Activated naive CD8-positive, alpha-beta T cell treated with anti-CD3 and anti-CD28 coated beads, Interleukin-2, amount 10 ng/mL, durations not matched to agents 7 days and 5 days (primary cell): ENCODE measurements around the gene KRTAP10-11. TPM values are rescaled to one million over a fixed set of nuclear protein-coding genes. Genes with fewer than 3 reads are reported as not detected.
"Not testable (repeated sequence)": the region's sequence is repeated elsewhere in the genome, so short reads cannot be mapped to it uniquely, and the experiment has no call there.

Experiments
- ATAC-seq: fragments of 150-1000 bp; cut with Tn5 transposase; one replicate; pipeline ENCODE4 v1.10.0; 2021; ENCODE audit warnings: low read depth, moderate library complexity
- POLR2A ChIA-PET: fragments of 350-600 bp; sonication (Branson Sonifier 250); formaldehyde crosslinking; loops from one replicate; lab custom pipeline; 2021; ENCODE audit warnings: antibody characterized with exemption; lab: Charles Lee
- DNase-seq: peaks from one replicate; pipeline ENCODE4 v3.0.0; 2021
- H3K27ac Mint-ChIP-seq: one replicate; pipeline ENCODE4 v1.8.0; 2022; ENCODE audit warnings: mild to moderate bottlenecking, mixed read lengths
- H3K27me3 Mint-ChIP-seq: one replicate; pipeline ENCODE4 v1.8.0; 2022; ENCODE audit warnings: mild to moderate bottlenecking, moderate library complexity, mixed read lengths
- H3K36me3 Mint-ChIP-seq: one replicate; pipeline ENCODE4 v1.8.0; 2021; ENCODE audit warnings: mild to moderate bottlenecking, mixed read lengths
- H3K4me1 Mint-ChIP-seq: one replicate; pipeline ENCODE4 v1.8.0; 2021; ENCODE audit warnings: mixed read lengths
- H3K4me3 Mint-ChIP-seq: one replicate; pipeline ENCODE4 v1.8.0; 2022; ENCODE audit warnings: mild to moderate bottlenecking, moderate library complexity, mixed read lengths
- H3K9me3 Mint-ChIP-seq: one replicate; pipeline ENCODE4 v1.8.0; 2021; ENCODE audit warnings: mixed read lengths
- total RNA-seq, 2 experiments: library from RNA; stranded (reverse); gene quantifications; one replicate each; pipeline ENCODE4 v1.2.3, GENCODE V29; 2021

Gene KRTAP10-11
- total RNA-seq, 2 experiments from 2014 or later, result not detected

DNA sequence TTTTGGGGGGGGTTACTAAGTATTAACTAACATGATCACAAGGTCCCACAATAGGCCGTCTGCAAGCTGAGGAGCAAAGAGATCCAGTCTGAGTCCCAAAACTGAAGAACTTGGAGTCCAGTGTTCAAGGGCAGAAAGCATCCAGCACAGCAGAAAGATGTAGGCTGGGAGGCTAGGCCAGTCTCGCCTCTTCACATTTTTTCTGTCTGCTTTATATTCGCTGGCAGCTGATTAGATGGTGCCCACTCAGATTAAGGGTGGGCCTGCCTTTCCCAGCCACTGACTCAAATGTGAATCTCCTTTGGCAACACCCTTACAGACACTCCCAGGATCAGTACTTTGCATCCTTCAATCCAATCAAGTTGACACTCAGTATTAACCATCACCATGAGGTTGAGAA is 43.5 kb downstream of the KRTAP10-11 start:
- H3K4me1 Mint-ChIP-seq, H3K4me3 Mint-ChIP-seq, H3K27ac Mint-ChIP-seq, ATAC-seq, POLR2A ChIA-PET, DNase-seq, H3K9me3 Mint-ChIP-seq, H3K36me3 Mint-ChIP-seq, H3K27me3 Mint-ChIP-seq: not testable (repeated sequence)

- ATAC-seq (no peak), DNase-seq (no peak)
- no peak overlapping the region for H3K4me3 Mint-ChIP-seq
- H3K9me3 Mint-ChIP-seq, result peaks cover 5% of the 10 kb centered on the region
- no peak overlapping the region for H3K27ac Mint-ChIP-seq
- H3K36me3 Mint-ChIP-seq, result no peaks in the 10 kb centered on the region
- peaks cover 10% of the 10 kb centered on the region for H3K27me3 Mint-ChIP-seq
- no peaks in the 10 kb centered on the region for H3K4me1 Mint-ChIP-seq
- POLR2A ChIA-PET, result no interaction called here
These were observed 45.5 kb downstream of the KRTAP10-11 start for GRCh38 chr21:44691686-44692085.

GRCh38 chr21:44692798-44693512 is 46.7 kb downstream of the KRTAP10-11 start:
- H3K9me3 Mint-ChIP-seq, result peaks cover 5% of the 10 kb centered on the region
- no peak overlapping the region for H3K27ac Mint-ChIP-seq
- DNase-seq, result no peak
- H3K36me3 Mint-ChIP-seq, result no peaks in the 10 kb centered on the region
- H3K4me1 Mint-ChIP-seq, result no peaks in the 10 kb centered on the region
- POLR2A ChIA-PET, result no interaction called here
- ATAC-seq, result no peak
- peaks cover 22% of the 10 kb centered on the region for H3K27me3 Mint-ChIP-seq
- no peak overlapping the region for H3K4me3 Mint-ChIP-seq

DNA sequence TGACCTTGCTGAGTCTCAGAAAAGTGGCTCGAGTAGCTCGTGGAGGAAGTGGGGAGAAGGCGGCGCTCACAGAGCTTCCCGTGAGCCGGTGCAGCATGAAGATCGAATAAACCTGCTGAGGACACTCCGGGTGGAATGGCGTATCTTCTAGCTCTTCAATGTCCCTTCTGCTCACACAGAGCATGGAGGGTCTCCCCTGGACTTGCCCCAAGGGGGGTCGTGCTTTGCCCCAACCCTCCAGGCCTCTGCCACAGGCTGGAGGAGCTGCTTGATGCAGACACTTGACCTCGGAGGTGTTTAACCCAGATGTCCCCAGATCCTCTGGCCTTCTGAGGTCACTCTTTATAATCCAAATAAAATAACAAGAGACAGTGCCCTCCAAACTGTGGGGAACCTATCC is 48.6 kb downstream of the KRTAP10-11 start:
- no peak overlapping the region for H3K4me3 Mint-ChIP-seq
- DNase-seq (no peak), ATAC-seq (no peak)
- no peak overlapping the region for H3K27ac Mint-ChIP-seq
- peaks cover 5% of the 10 kb centered on the region for H3K9me3 Mint-ChIP-seq
- no peaks in the 10 kb centered on the region for H3K36me3 Mint-ChIP-seq
- H3K27me3 Mint-ChIP-seq, result peaks cover 34% of the 10 kb centered on the region
- H3K4me1 Mint-ChIP-seq, result no peaks in the 10 kb centered on the region
- POLR2A ChIA-PET, result no interaction called here

- peaks cover 37% of the 10 kb centered on the region for H3K27me3 Mint-ChIP-seq
- no peak overlapping the region for H3K4me3 Mint-ChIP-seq
- H3K27ac Mint-ChIP-seq, result no peak overlapping the region
- POLR2A ChIA-PET, result no interaction called here
- no peaks in the 10 kb centered on the region for H3K36me3 Mint-ChIP-seq
- DNase-seq (no peak), ATAC-seq (no peak)
- H3K4me1 Mint-ChIP-seq, result no peaks in the 10 kb centered on the region
- H3K9me3 Mint-ChIP-seq, result peaks cover 5% of the 10 kb centered on the region
These were observed 49.0 kb downstream of the KRTAP10-11 start for GRCh38 chr21:44695184-44695583.

- peaks cover 37% of the 10 kb centered on the region for H3K27me3 Mint-ChIP-seq
- DNase-seq (no peak), ATAC-seq (no peak)
- POLR2A ChIA-PET, result no interaction called here
- H3K36me3 Mint-ChIP-seq, result no peaks in the 10 kb centered on the region
- H3K4me3 Mint-ChIP-seq, result no peak overlapping the region
- no peak overlapping the region for H3K27ac Mint-ChIP-seq
- no peaks in the 10 kb centered on the region for H3K4me1 Mint-ChIP-seq
- H3K9me3 Mint-ChIP-seq, result peaks cover 5% of the 10 kb centered on the region
These were observed 49.4 kb downstream of the KRTAP10-11 start for GRCh38 chr21:44695641-44696040.

DNA sequence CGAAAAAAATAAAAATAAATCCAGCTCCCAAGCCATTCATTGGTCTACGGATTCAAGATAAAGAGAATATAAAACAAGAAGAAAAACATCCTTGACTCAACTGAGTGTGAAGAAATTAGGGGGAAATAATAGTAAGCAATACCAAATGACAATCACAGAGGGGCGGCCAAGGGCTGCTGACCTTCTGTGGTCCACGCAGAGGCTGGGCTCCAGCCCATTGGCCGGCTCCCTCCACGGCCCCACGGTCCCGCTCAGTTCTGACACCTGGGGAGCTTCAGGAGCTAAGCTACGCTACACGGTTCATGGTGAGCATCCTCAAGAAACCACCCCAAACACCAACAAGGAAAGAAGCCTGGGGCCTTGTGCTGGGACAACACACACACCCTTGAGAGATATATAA is 50.4 kb downstream of the KRTAP10-11 start:
- ATAC-seq (no peak), DNase-seq (no peak)
- no peak overlapping the region for H3K4me3 Mint-ChIP-seq
- POLR2A ChIA-PET, result no interaction called here
- peaks cover 4% of the 10 kb centered on the region for H3K9me3 Mint-ChIP-seq
- H3K27ac Mint-ChIP-seq, result no peak overlapping the region
- no peaks in the 10 kb centered on the region for H3K4me1 Mint-ChIP-seq
- no peaks in the 10 kb centered on the region for H3K36me3 Mint-ChIP-seq
- peaks cover 41% of the 10 kb centered on the region for H3K27me3 Mint-ChIP-seq

Other genes starting within 250 kb of the KRTAP10-11 start
- 1 to 10 TPM; 3.0 to 3.5 TPM for gene LRRC3, start 190.9 kb upstream of the KRTAP10-11 start, total RNA-seq
- not detected for gene KRTAP10-1, start 106.2 kb upstream of the KRTAP10-11 start, total RNA-seq
- not detected for gene KRTAP10-2, start 94.9 kb upstream of the KRTAP10-11 start, total RNA-seq
- not detected for gene KRTAP10-3, start 87.6 kb upstream of the KRTAP10-11 start, total RNA-seq
- not detected for gene KRTAP10-4, start 72.7 kb upstream of the KRTAP10-11 start, total RNA-seq
- not detected for gene KRTAP10-5, start 65.8 kb upstream of the KRTAP10-11 start, total RNA-seq
- not detected for gene KRTAP10-6, start 53.9 kb upstream of the KRTAP10-11 start, total RNA-seq
- not detected for gene KRTAP10-7, start 45.8 kb upstream of the KRTAP10-11 start, total RNA-seq
- not detected for gene KRTAP10-8, start 34.3 kb upstream of the KRTAP10-11 start, total RNA-seq
- gene KRTAP10-9, start 19.3 kb upstream of the KRTAP10-11 start, total RNA-seq, result not detected
- not detected for gene KRTAP10-10, start 9.1 kb upstream of the KRTAP10-11 start, total RNA-seq
- not detected for gene KRTAP12-4, start 8.2 kb downstream of the KRTAP10-11 start, total RNA-seq
- not detected for gene KRTAP12-3, start 11.5 kb downstream of the KRTAP10-11 start, total RNA-seq
- not detected for gene KRTAP12-2, start 20.5 kb downstream of the KRTAP10-11 start, total RNA-seq
- not detected for gene KRTAP12-1, start 35.7 kb downstream of the KRTAP10-11 start, total RNA-seq
- not detected for gene KRTAP10-12, start 50.8 kb downstream of the KRTAP10-11 start, total RNA-seq
- gene TSPEAR, start 65.2 kb downstream of the KRTAP10-11 start, total RNA-seq, result not detected
- gene UBE2G2, start 155.4 kb downstream of the KRTAP10-11 start, total RNA-seq, result 100 to 1,000 TPM; 111 TPM
- 10 to 100 TPM; 81.5 to 82.6 TPM for gene SUMO3, start 171.6 kb downstream of the KRTAP10-11 start, total RNA-seq
- gene PTTG1IP, start 227.3 kb downstream of the KRTAP10-11 start, total RNA-seq, result 10 to 100 TPM; 66.1 to 73.2 TPM